HG03060 (cell line): ENCODE data around the gene ATP9B.

Source experiments
- ATAC-seq: cut with Tn5 transposase; IDR thresholded peaks from one replicate; pipeline ENCODE4 v1.9.1; 2021; ENCODE audit warnings: low read depth, moderate number of reproducible peaks; ENCODE audit not compliant: unreplicated experiment

Gene ATP9B

DNA sequence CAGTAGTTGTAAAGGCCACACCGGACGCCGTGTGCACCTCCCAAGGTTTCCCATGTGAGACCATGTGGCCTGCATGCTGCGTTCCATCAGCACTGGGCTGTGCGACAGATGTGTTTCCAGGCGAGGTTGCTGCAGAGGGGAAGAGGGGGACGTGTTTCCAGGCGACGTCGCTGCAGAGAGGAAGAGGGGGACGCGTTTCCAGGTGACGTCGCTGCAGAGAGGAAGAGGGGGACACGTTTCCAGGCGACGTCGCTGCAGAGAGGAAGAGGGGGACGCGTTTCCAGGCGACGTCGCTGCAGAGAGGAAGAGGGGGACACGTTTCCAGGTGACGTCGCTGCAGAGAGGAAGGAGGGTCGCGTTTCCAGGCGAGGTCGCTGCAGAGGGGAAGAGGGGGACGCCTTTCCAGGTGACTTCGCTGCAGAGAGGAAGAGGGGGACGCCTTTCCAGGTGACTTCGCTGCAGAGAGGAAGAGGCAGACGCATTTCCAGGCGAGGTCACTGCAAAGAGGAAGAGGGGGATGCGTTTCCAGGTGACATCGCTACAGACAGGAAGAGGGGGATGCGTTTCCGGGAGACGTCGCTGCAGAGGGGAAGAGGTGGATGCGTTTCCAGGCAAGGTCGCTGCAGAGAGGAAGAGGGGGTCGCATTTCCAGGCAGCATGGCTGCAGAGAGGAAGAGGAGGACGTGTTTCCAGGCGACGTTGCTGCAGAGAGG, 351.0 kb downstream of the ATP9B start:
- ATAC-seq = no peak

DNA sequence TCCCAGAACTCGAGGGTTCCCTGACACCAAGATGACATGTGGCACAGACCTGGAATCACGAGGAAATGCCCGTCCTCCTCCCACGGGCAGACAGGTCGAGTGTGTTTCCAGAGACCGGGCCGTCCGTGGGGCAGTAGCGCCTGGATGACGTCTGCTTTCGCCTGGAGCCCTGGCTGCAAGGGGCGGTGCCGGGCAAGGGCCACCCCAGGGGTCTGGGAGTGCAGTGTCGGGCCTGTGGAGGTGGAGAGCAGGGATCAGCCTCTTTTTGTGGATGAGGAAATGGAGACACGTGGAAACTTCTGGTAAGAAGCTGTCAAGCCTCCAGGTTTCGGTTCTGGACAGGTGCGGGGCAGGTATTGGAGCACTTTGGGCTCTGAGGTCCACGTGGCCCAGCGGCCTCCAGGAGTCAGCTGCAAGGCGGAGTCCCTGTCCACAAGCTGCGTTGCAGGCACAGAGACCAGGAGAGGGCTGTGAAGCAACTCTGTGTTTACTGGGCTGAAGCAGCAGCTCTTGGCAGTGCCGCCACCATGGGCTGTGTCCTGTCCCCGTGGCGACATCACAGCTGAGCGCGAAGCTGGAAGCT, 352.2 kb downstream of the ATP9B start:
- ATAC-seq = no peak

GRCh38 chr18:79422022-79422782, 353.0 kb downstream of the ATP9B start:
- ATAC-seq = peak; percentile 85

DNA sequence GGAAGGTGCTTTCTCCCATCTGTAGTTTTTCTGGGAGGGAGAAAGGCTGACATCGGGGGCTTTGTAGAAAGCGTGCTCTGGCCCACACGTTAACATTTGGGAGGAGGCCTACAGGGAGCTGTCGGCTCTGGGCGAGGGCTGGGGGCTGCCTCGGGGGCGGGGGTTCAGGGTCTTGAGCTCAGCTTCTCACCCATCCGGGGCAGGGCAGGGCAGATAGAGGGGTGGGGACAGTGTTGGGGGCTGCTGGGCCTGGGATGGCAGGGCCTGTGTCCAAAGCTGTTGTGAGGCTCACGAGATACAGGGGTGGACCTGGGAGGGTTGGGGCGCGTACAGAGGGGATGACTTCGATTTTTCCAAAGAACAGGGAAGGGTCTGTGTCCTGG, 353.6 kb downstream of the ATP9B start:
- no peak for ATAC-seq

DNA sequence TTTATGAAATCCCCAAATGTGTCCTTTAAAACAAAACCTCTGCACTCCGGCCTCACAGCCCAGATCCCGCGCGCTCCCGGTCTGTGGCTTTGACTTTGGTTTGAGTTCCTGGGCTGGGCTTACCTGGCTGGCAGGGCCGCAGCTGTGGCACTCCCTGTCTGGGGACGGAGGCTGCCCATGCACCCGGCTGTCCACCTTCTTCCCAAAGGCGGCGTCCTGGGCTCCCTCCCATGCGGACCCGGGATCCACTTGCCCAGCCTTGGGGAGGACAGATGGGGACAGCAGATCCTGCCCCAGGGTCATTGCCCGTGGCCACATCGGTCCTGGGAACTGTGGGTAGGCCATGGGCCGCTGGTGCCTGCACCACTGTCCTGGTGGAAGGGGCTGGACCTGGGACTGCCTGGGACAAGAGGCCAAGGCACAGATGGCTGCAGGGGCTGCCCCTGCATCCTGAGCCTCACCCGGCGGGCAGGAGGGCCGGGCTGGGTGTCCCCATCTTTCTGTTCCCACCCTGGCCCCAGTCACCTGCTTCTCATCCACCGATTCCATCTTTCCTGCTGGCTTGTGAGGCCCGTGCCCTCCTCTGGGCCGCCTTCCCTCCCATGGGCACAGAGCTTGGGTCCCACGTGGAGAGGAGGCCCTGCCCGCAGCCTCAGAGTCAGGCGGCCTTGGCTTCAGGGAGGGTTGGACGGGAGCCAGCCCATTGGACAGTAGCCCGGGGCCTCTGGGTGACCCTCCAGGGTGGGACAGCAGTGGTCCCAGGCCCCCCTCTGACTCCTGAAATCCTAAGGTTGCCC, 354.2 kb downstream of the ATP9B start:
- no peak for ATAC-seq

DNA sequence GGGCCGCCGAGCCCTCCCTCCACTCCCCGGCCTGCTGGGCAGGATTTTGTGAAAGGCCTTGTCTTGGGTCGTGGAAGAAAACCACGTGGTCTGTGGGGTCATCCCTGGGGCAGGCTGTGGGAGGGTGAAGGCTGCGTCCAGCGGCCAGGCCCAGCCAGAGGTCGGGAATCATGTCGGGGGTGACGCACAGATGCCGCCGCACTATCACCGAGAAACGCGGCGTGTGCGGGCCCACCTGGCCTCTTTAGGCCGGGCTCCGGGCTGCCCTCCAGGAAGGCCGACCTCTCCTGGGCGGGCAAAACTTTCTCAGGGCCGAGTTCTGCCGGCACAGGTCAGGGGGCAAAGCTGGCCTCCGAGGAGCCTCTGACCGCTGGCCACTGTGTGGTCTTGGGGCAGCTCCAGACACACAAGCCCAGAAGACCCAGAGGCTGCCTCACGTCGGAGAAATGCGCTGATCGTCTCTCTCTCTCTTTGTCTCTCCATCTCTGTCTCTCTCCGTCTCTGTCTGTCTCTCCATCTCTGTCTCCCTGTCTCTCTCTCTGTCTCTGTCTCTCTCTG, 354.9 kb downstream of the ATP9B start:
- no peak for ATAC-seq

GRCh38 chr18:79424880-79425568, 355.8 kb downstream of the ATP9B start:
- ATAC-seq = no peak

GRCh38 chr18:79425569-79425886, 356.3 kb downstream of the ATP9B start:
- no peak for ATAC-seq

DNA sequence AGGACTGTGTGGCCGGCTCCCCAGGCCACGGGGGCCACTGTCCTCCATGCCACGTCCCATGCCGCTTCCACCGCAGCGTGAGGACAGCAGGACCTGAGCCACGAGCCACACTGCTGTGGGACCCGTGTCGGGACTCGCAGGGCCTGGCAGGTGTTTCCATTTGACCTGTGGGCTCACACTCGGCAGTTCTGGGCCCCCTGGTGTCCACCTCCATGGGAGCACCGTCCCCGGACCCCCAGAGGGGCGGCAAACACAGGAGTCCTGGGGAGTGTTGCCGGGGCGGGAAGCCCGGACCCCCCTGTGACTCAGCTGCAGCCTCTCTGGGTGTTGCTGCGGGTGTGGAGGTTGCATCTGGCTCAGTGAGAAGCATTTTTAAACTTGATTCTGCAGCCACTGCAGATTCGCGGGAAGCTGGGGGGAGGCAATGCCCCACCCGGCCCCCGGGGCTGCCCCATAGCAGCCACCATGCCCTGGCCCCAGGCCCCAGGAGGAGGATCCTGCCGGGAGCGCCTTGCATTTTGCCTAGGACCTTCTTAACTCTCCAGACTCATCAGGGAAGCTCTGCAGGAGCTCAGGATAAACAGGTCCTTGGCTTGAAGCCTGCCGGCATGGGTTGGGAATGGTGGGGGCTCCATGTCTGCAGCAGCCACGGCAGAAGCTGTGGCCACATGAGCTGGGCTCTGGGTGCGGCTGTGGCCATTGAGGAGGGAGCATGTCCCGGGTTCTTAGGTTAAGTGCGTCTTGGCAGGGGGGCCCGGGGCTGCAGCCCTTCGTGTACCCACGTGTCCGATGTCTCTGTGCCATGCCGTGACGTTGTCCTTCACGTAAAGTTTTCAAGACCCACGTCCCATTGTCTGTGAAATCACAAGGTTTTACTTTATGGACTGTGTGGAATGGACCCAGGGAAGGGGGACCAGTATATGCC, 357.4 kb downstream of the ATP9B start:
- ATAC-seq = no peak

DNA sequence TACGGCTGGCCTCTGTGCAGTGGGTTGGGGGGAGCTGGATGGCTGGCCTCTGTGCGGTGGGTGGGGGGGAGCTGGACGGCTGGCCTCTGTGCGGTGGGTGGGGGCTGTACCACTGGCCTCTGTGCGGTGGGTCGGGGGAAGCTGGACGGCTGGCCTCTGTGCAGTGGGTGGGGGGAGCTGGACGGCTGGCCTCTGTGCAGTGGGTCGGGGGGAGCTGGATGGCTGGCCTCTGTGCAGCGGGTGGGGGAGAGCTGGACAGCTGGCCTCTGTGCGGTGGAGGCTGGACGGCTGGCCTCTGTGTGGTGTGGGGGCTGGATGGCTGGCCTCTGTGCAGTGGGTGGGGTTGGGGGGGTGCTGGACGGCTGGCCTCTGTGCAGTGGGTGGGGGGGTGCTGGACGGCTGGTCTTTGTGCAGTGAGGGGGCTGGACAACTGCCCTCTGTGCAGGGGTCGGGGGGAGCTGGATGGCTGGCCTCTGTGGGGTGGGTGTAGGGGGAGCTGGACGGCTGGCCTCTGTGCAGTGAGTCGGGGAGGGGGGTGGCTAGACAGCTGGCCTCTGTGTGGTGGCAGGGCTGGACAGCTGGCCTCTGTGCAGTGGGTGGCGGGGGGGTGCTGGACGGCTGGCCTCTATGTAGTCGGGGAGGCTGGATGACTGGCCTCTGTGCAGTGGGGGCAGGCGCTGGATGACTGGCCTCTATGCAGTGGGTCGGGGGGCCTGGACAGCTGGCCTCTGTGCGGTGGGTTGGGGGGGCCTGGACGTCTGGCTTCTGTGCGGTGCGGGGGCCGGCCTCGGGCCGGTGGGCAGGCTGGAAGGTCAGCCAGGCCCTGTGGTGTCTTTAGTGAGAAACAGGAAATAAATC, 358.4 kb downstream of the ATP9B start:
- ATAC-seq = no peak
